Gastrocnemius medialis (tissue), 4 donors: Measurements from ENCODE around the gene SPINT1.

Source experiments
- CTCF ChIP-seq, 5 experiments: fragments of 450-650 bp in 3 of 5; fragments of 200-600 bp in 2 of 5; sonication (generic) in 2 of 5; IDR thresholded peaks in 4 of 5; conservative IDR thresholded peaks in 1 of 5; 1 replicate in 4 of 5; 2 replicates in 1 of 5; pipeline ENCODE4 v1.5.1; 2016 to 2019; ENCODE audit warnings: antibody characterized with exemption in 5 of 5, mild to moderate bottlenecking in 3 of 5, moderate library complexity in 3 of 5
- POLR2A ChIP-seq, 2 donors: fragments of 450-650 bp; IDR thresholded peaks; one replicate each; pipeline ENCODE4 v1.6.1; 2017; ENCODE audit warnings: antibody characterized with exemption in 2 of 2, mild to moderate bottlenecking in 2 of 2, moderate library complexity in 2 of 2

GRCh38 chr15:40825661-40826422, 18.0 kb upstream of the SPINT1 start:
- no peak for TF ChIP-seq CTCF (IDR thresholded peaks at IDR 0.05 in 4 of 5, conservative IDR thresholded peaks at IDR 0.05 in 1 of 5)
- TF ChIP-seq POLR2A (IDR thresholded peaks at IDR 0.05), result no peak
